ENCODE data around the gene MANEAL.

GRCh38 chr1:37845786-37846185 is 52.1 kb downstream of the MANEAL start:
- TF ChIP-seq CTCF (IDR thresholded peaks at IDR 0.05) (no peak), POLR2A (IDR thresholded peaks at IDR 0.05) (no peak)
